Rectal smooth muscle tissue (tissue), 1 donor: ENCODE data around the gene STBD1.

ENCODE experiments used
- H3K27ac ChIP-seq: one replicate; pipeline ENCODE4 v1.7.0; 2013; ENCODE audit warnings: low read depth, low read length, inconsistent platforms
- H3K27me3 ChIP-seq: one replicate; pipeline ENCODE4 v1.7.0; 2013; ENCODE audit warnings: low read length; ENCODE audit not compliant: control insufficient read depth, insufficient read depth
- H3K36me3 ChIP-seq: one replicate; pipeline ENCODE4 v1.7.0; 2013; ENCODE audit warnings: low read length; ENCODE audit not compliant: control insufficient read depth, insufficient read depth
- H3K4me1 ChIP-seq: one replicate; pipeline ENCODE4 v1.7.0; 2013; ENCODE audit warnings: low read length; ENCODE audit not compliant: control insufficient read depth, insufficient read depth
- H3K4me3 ChIP-seq: one replicate; pipeline ENCODE4 v1.7.0; 2013; ENCODE audit warnings: low read length
- H3K9ac ChIP-seq: one replicate; pipeline ENCODE4 v1.7.0; 2013; ENCODE audit warnings: low read length

Gene STBD1

DNA sequence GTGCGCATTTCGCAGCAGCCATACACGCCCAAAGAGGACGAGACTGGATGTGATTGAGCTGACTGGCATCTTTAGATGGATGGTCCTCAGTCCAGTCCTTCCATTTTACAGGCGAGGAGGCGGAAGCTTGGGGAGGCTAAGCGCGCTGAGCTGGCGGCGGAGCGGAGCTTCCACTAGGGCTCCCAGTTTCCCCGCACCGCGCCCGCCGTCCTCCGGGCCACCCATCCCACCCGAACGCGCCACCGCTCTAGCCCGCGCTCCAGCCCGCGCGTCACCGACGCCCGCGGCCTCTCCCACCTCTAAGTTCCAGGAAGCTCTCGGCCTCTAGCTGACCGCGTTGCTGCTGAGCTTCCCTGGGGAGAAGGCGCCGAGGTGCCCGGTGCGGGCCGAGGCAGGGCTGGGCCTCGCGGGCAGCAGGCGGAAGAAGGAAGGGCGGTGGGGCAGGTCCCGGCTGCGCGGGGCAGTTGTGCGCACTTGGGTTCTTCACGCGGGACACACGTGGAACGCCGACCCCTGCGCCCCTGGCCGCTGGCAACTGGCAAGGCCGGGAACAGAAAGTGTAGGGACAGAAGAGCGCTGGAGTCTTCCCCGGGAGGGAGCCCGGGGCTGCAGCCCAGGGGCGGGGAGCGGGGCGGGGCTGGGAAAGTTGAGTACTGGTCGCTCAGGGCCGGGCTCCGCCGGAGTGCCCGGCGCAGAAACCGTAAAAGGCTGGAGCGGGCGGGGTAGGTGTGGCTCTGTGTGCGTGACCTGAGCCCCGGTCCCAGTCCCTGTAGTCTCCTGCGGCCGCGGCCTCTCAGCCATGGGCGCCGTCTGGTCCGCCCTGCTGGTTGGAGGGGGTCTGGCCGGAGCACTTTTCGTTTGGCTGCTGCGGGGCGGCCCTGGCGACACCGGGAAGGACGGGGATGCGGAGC lies at the start of gene STBD1:
STBD1 (plus strand) TSS at position 763 of the 911 bp plus-strand sequence; CDS start at position 800, 37 bp downstream.
- Histone ChIP-seq H3K27ac (peak within 1 kb of the TSS; percentile 74), H3K4me1 (peaks cover 14% of the 10 kb centered on the region), H3K27me3 (no peaks in the 10 kb centered on the region), H3K9ac (peak within 1 kb of the TSS; percentile 91), H3K4me3 (peak within 1 kb of the TSS; percentile 95), H3K36me3 (peaks cover 5% of the 10 kb centered on the region)

DNA sequence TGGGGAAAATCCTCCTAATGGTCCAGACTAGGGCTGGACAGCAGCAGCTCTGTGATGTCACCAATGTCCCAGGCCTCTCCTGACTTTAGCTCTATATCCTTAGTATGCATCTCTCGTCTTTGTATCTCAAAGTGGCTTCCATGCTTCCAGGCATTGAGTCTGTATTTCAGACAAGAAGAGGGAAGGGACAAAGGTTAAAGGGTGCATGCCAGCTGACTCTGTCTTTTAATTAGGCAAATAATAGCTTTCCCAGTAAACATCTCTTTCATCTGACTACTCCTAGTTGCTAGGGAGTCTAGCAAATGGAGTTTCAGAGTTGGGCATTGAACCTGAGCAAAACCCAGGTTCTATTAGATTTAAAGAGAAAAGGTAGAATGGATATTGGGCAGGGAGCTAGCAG lies 49.6 kb upstream of the STBD1 start:
- Histone ChIP-seq H3K27me3 (no peaks in the 10 kb centered on the region), H3K36me3 (no peaks in the 10 kb centered on the region), H3K4me1 (no peaks in the 10 kb centered on the region), H3K9ac (no peak overlapping the region), H3K27ac (no peak overlapping the region), H3K4me3 (no peak overlapping the region)

DNA sequence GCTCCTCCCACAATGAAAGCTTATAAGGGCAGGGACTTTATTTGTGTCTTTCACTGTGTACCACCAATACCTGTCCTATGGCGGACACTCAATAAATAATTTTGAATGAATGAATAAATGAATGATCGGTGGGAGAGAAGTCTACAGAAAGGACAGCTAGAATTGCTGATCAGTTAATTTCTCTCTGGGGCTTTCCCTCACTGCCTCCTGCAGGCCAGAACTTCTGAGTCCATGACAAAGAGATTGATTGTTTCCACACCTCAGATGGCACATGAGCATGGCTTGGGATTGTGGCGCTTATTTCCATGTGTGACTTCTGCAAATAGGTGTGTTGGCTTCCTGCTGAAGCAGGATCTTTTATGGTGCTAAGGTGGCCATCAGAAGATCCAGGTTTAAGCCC lies 48.7 kb upstream of the STBD1 start:
- no peaks in the 10 kb centered on the region for H3K4me1 ChIP-seq
- H3K9ac ChIP-seq = no peak overlapping the region
- H3K4me3 ChIP-seq = no peak overlapping the region
- H3K36me3 ChIP-seq = no peaks in the 10 kb centered on the region
- no peak overlapping the region for H3K27ac ChIP-seq
- no peaks in the 10 kb centered on the region for H3K27me3 ChIP-seq

DNA sequence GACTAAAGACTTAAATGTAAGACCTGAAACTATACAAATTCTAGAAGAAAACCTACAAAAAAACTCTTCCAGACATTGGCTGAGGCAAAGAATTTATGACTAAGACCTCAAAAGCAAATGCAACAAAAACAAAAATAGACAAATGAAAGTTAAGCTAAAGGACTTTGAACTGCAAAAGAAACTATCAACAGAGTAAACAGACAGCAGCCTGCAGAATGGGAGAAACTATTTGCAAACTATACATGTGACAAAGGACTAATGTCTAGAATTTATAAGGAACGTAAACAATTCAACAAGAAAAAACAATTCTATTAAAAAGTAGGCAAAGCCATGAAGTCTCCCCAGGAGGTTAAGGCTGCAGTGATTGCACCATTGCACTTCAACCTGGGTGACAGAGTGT lies 46.0 kb upstream of the STBD1 start:
- H3K27me3 ChIP-seq = no peaks in the 10 kb centered on the region
- H3K27ac ChIP-seq = no peak overlapping the region
- H3K9ac ChIP-seq = no peak overlapping the region
- H3K36me3 ChIP-seq = no peaks in the 10 kb centered on the region
- no peak overlapping the region for H3K4me3 ChIP-seq
- no peaks in the 10 kb centered on the region for H3K4me1 ChIP-seq

DNA sequence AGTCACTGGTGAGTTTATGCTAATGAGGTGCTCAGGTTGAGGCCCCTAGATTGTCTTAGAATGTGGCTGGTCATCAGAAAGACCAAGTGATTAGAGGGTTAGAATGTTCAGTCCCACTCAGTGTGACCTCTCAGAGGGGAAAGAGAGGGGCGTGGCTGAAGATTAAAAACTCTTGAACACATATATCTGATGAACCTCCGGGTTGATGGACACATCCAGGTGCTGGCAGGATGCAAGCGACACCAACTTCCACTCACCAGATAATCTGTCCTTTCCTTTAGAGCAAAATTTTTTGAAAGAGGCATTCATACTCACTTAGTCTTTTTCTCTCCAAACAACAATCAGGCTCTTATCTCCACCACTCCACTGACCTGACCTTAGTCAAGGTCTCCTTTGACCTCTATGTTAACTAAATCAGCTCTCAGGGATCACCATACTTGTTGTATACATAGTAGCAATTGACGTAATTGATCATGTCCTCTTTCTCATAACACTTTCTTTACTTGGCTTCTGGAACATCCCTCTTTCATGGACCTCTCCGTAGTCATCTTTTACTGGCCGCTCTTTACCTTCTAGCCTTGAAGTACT lies 40.8 kb upstream of the STBD1 start:
- Histone ChIP-seq H3K36me3 (no peaks in the 10 kb centered on the region), H3K27me3 (no peaks in the 10 kb centered on the region), H3K27ac (no peak overlapping the region), H3K4me3 (no peak overlapping the region), H3K9ac (no peak overlapping the region), H3K4me1 (no peaks in the 10 kb centered on the region)

- no peaks in the 10 kb centered on the region for H3K4me1 ChIP-seq
- no peak overlapping the region for H3K9ac ChIP-seq
- H3K4me3 ChIP-seq = no peak overlapping the region
- no peak overlapping the region for H3K27ac ChIP-seq
- no peaks in the 10 kb centered on the region for H3K36me3 ChIP-seq
- H3K27me3 ChIP-seq = no peaks in the 10 kb centered on the region
These were observed 39.9 kb upstream of the STBD1 start for GRCh38 chr4:76266627-76267026.

DNA sequence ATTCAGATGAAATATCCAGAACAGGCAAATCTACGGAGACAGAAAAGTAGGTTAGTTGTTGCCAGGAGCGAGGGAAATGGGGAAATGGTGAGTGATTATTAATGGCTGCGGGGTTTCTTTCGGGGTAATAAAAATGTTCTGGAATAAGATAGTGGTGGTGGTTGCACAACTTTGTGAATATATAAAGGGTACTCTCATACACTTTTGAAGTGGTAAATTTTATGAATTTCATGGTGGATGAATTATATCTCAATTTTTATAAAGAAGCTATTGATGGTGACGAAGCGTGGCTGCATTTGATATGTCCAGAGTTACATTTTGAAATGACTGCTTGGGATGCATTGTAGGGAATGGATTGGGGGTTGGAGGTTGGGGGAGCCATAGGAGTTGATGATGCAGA lies 38.7 kb upstream of the STBD1 start:
- H3K4me1 ChIP-seq = no peaks in the 10 kb centered on the region
- no peak overlapping the region for H3K27ac ChIP-seq
- H3K9ac ChIP-seq = no peak overlapping the region
- no peaks in the 10 kb centered on the region for H3K27me3 ChIP-seq
- no peaks in the 10 kb centered on the region for H3K36me3 ChIP-seq
- H3K4me3 ChIP-seq = no peak overlapping the region

DNA sequence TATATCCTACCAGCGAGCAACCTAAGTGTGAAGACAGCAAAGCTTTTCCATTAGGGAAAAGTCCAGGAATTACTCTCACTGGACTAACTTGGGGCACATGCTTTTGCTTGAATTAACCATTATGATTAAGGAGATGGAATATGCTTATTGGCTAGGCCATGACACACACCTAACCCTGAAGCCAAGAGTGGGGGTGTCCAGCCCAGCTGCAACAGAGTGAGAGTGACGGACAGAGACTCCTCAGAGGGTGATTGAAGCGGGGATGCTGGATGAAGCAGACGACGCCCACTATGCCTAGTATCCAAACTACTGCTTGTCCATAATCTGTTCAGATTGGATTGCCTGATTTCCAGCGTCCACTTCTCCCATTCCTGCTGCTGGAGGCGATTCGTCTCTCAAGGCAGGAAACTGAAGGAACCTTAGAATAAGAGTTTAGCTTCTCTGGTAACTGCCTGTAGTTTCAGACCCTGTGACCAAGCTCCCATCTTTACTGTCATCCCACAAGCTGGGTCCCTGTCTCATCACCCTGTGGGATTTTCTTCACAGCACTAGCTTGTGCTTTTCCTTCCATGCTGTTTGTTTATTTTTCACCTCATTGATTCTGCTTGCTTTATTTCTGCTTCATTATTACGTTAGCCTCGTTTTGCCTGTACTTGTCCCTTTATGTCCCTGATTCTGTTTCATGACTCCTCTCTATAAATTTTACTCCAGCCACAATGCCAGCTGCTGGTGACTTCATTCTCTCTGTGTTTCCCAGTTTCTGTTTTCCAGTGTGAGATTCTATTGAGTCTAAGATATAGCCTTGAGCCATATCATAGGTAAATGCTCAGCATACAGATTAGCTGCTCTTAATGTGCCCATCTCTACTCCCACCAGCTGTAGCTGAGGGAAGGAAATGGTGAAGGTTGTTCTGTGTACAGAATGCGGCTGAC lies 36.0 kb upstream of the STBD1 start:
- H3K27ac ChIP-seq = no peak overlapping the region
- no peaks in the 10 kb centered on the region for H3K36me3 ChIP-seq
- H3K4me1 ChIP-seq = no peaks in the 10 kb centered on the region
- H3K27me3 ChIP-seq = no peaks in the 10 kb centered on the region
- no peak overlapping the region for H3K4me3 ChIP-seq
- H3K9ac ChIP-seq = no peak overlapping the region

DNA sequence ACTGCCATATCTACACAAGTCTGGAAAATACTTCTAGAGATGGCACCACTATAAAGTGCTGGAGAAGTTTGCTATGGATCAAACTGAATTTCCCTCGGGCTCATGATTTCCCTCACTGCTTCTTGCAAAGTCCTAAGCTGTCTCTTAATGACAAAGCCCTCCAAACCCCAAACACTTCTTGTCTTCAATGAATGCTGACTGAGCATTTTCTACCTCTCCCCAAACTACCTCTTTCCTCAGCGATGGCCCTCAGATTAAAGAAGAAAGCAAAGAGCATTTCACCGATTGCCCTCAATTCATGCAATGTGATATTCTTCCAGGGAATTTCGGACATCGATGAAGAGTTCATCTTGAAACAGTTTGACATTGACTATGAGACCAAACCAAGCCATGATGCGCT lies 35.3 kb upstream of the STBD1 start:
- H3K36me3 ChIP-seq = no peaks in the 10 kb centered on the region

DNA sequence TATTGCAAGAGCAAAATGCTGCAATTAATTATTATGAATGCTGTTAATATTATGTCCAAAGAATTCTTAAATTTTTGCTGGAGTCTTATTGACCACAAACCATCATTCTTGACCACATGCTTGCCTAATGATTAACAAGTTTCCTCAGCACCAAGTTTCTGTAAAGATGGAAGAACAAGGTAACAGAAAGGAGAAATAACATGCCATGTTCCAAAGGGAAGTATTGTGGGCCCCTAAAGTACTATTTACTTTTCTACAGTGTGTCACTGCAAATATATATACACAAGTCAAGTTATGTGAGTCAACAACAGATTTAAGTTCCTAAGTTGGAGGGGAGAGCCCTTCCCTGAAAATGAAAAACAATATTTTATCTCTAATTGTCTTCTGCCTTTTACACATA lies 34.5 kb upstream of the STBD1 start:
- H3K9ac ChIP-seq = no peak overlapping the region
- H3K4me1 ChIP-seq = no peaks in the 10 kb centered on the region
- H3K36me3 ChIP-seq = no peaks in the 10 kb centered on the region
- no peaks in the 10 kb centered on the region for H3K27me3 ChIP-seq
- H3K4me3 ChIP-seq = no peak overlapping the region
- H3K27ac ChIP-seq = no peak overlapping the region

More for the DNA sequence above, 35.3 kb upstream of the STBD1 start:
- Histone ChIP-seq H3K27me3 (no peaks in the 10 kb centered on the region), H3K9ac (no peak overlapping the region), H3K4me1 (no peaks in the 10 kb centered on the region), H3K27ac (no peak overlapping the region), H3K4me3 (no peak overlapping the region)

- no peak overlapping the region for H3K4me3 ChIP-seq
- H3K27ac ChIP-seq = no peak overlapping the region
- no peak overlapping the region for H3K9ac ChIP-seq
- H3K27me3 ChIP-seq = no peaks in the 10 kb centered on the region
- no peaks in the 10 kb centered on the region for H3K36me3 ChIP-seq
- no peaks in the 10 kb centered on the region for H3K4me1 ChIP-seq
These were observed 34.0 kb upstream of the STBD1 start for GRCh38 chr4:76272582-76272981.

DNA sequence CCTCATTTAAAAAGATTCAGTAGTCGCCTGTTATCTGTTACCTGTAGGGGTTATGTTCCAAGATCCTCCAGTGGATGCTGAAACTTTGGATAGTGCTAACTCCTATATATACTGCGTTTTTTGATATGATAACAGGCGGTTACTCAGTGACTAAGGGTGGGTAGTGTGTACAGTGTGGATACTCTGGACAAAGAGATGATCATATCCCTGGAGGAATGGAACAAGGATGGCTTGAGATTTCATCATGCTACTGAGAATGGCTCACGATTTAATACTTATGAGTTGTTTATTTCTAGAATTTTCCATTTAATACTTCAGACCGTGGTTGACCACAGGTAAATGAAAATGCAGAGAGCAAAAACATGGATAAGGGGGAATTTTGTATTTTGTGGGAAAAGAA lies 33.5 kb upstream of the STBD1 start:
- no peaks in the 10 kb centered on the region for H3K4me1 ChIP-seq
- H3K4me3 ChIP-seq = no peak overlapping the region
- H3K9ac ChIP-seq = no peak overlapping the region
- no peaks in the 10 kb centered on the region for H3K27me3 ChIP-seq
- H3K36me3 ChIP-seq = no peaks in the 10 kb centered on the region
- no peak overlapping the region for H3K27ac ChIP-seq
